Epithelial cell of proximal tubule (primary cell): ENCODE results near the gene RPS6KA3. TPM values are rescaled to one million over a fixed set of nuclear protein-coding genes. Genes with fewer than 3 reads are reported as not detected.

Experiments used
- DNase-seq: peaks from one replicate; pipeline ENCODE4 v3.0.0-alpha.2; 2011; ENCODE audit warnings: low read depth
- H3K4me3 ChIP-seq: 2 replicates; pipeline ENCODE4 v1.5.1; 2011; ENCODE audit warnings: low read depth, mild to moderate bottlenecking, low read length
- total RNA-seq: library from RNA; depleted of rRNA; stranded (reverse); fragments of >200 nt; gene quantifications from 2 replicates; pipeline ENCODE4 v1.2.3, GENCODE V29; 2015
- TF ChIP-seq, protein P1 (sequence below): conservative IDR thresholded peaks from 2 replicates; pipeline ENCODE4 v1.5.1; 2012; ENCODE audit warnings: low read depth, mild to moderate bottlenecking, low read length

RPS6KA3 gene
- total RNA-seq, 1 donor from 2014 or later = 17.2 TPM

DNA sequence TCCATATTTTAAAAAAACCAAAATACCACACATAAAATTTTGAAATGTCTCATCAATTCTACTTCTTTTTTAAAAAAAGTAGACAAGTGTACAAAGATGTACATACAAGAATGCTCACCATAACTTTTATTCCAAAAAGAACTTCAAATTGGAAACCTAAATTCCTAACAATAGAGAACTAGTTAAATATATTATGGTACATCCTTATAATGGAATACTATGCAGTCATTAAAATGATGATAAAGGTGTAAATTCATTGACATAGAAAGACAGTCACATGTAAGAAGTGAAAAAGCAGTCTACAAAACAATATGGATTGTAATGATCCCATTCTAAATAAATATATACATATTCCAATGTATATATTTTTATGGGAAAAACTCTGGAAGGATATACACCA is 31.0 kb downstream of the RPS6KA3 start:
- TF ChIP-seq, protein P1, sequence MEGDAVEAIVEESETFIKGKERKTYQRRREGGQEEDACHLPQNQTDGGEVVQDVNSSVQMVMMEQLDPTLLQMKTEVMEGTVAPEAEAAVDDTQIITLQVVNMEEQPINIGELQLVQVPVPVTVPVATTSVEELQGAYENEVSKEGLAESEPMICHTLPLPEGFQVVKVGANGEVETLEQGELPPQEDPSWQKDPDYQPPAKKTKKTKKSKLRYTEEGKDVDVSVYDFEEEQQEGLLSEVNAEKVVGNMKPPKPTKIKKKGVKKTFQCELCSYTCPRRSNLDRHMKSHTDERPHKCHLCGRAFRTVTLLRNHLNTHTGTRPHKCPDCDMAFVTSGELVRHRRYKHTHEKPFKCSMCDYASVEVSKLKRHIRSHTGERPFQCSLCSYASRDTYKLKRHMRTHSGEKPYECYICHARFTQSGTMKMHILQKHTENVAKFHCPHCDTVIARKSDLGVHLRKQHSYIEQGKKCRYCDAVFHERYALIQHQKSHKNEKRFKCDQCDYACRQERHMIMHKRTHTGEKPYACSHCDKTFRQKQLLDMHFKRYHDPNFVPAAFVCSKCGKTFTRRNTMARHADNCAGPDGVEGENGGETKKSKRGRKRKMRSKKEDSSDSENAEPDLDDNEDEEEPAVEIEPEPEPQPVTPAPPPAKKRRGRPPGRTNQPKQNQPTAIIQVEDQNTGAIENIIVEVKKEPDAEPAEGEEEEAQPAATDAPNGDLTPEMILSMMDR = no peak
- H3K4me3 ChIP-seq = no peak overlapping the region
- DNase-seq = no peak

DNA sequence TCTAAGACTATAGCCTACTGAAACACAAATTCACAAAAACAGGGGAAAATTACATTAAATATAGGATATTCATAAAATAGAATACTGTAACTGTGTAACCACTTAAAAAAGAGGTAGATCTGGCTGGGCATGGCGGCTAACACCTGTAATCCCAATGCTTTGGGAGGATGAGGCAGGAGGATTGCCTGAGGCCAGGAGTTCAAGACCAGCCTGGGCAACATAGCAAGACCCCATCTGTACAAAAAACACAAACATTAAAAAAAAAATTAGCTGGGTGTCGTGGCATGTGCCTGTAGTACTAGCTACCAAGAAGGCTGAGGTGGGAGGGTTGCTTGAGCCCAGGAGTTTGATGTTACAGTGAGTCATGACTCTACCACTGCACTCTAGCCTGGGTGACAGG is 33.4 kb downstream of the RPS6KA3 start:
- DNase-seq = no peak
- TF ChIP-seq, protein P1 = no peak

DNA sequence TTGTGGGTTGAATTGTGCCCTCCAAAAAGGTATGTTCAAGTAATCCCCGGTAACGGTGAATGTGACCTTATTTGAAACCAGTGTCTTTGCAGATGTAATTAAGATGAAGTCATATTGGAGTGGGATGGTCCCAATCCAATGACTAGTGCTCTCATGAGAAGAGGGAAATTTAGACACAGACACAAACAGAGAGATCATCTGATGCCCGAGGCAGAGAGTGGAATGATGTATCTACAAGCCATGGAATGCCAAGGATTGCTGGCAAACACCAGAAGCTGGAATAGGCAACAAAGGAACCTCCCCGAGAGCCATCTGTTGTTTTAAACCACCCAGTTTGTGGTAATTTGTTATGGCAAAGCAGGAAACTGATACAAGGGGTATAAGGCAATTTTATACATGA is 35.1 kb downstream of the RPS6KA3 start:
- no peak overlapping the region for H3K4me3 ChIP-seq
- TF ChIP-seq, protein P1 = no peak
- DNase-seq = no peak

More for the DNA sequence above, 33.4 kb downstream of the RPS6KA3 start:
- no peak overlapping the region for H3K4me3 ChIP-seq

DNA sequence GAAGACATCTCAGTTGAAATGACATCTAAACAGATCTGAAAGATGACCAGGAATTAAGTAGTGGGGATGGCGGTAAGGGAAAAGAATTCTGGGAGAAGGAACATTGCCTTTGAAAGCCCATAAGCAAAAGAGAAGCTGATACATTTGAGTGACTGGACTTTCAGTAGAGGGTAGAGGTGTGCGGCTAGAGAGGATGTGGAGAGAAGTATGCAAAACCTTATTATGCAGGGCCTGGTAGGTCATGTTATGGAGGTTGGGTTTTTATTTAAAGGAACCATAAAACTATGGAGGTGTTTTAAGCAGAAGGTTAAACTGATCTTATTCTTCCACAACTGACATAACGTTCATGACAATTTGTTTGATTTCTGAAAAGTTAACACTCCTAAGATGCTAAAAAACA is 36.3 kb downstream of the RPS6KA3 start:
- TF ChIP-seq, protein P1 = no peak
- H3K4me3 ChIP-seq = no peak overlapping the region
- DNase-seq = no peak

DNA sequence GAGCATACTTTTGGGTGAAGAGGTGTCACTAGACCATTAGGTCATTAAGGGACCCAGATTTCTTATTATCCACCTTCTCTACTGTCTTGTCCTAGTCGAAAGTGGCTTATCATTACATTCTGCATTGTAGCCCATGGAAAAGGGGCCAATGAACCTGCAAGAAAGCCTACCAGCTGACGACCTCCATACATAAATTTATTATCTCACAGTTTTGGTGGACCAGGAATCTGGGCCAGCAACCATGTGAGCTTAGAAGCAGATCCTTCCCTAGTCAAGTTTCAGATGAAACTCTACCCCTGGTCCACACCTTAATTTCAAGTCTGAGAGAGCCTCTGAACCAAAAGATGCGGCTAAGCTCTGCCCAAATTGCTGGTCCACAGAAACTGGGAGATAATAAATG is 37.6 kb downstream of the RPS6KA3 start:
- DNase-seq = no peak
- no peak overlapping the region for H3K4me3 ChIP-seq
- TF ChIP-seq, protein P1 = no peak

DNA sequence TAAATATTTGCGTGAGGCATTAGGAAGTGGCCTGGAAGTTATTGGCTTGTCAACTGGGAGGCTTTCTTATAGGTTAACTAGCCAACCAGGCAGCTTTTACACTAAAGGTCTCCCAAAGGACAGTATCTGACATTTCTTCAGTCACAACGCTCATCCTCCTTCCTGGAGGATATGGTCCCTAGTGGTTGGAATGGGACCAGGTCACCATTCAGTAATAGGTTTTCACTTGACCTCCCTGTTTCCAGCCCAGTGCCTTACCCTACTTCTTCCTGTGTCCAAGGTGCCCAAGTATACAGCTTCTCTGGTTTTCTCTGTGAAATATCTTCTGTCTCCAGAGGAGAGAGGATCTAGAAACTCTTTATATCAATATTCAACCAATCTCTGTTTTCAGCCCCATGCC is 38.5 kb downstream of the RPS6KA3 start:
- no peak for DNase-seq
- TF ChIP-seq, protein P1 = no peak

DNA sequence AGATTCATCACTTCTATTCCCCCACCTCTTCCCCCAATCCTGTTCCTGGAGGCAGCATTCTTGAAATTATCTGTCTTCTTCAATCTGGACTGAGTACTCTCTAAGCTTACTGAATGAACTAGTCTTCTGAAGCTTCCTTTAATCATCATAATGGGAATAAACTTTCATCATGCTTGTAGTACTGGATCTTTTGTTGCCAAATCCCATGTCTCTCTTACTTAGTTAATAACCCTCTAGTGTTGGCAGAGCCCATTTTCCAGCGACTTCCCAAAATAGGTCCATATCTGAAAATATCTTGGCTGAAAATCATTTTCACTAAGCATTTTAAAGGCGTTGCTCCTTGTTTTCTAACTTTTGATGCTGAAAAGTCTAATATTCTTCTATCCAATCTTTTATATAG is 39.6 kb downstream of the RPS6KA3 start:
- no peak overlapping the region for H3K4me3 ChIP-seq
- TF ChIP-seq, protein P1 = no peak
- no peak for DNase-seq

More for the DNA sequence above, 38.5 kb downstream of the RPS6KA3 start:
- H3K4me3 ChIP-seq = no peak overlapping the region
